ENCODE results near the gene ICA1.
"Not testable (repeated sequence)": the region's sequence is repeated elsewhere in the genome, so short reads cannot be mapped to it uniquely, and the experiment has no call there.

Gene ICA1

GRCh38 chr7:8065356-8065813 lies 196.6 kb downstream of the ICA1 start:
- no peak for DNase-seq (ENCODE audit: low read depth)
- TF ChIP-seq MAX (IDR thresholded peaks at IDR 0.05; ENCODE audit: low read depth, low read length): no peak
- no peak for TF ChIP-seq POLR2A (IDR thresholded peaks at IDR 0.05; ENCODE audit: extremely low read depth, insufficient read length)
- TF ChIP-seq CTCF (IDR thresholded peaks at IDR 0.05; ENCODE audit: low read depth, low read length): no peak
- TF ChIP-seq MYC (IDR thresholded peaks at IDR 0.05; ENCODE audit: low read depth, low read length): no peak
- H3K4me3 ChIP-seq (ENCODE audit: low read depth, low read length): no peak overlapping the region

DNA sequence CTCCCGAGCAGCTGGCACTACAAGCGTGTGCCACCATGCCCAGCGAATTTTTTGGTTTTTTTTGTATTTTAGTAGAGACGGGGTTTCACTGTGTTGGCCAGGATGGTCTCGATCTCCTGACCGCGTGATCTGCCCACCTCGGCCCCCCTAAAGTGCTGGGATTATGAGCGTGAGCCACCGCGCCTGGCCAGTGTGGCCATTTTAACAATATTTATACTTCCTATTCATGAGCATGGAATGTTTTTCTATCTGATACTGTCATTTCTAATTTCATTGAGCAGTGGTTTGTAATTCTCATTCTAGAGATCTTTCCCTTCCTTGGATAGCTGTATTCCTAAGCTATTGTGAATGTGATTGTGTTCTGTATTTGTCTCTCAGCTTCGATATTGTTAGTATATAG lies 197.1 kb downstream of the ICA1 start:
- TF ChIP-seq CTCF (IDR thresholded peaks at IDR 0.05; ENCODE audit: low read depth, low read length): no peak
- TF ChIP-seq MYC (IDR thresholded peaks at IDR 0.05; ENCODE audit: low read depth, low read length): no peak
- no peak overlapping the region for H3K4me3 ChIP-seq (ENCODE audit: low read depth, low read length)
- DNase-seq (ENCODE audit: low read depth): no peak

DNA sequence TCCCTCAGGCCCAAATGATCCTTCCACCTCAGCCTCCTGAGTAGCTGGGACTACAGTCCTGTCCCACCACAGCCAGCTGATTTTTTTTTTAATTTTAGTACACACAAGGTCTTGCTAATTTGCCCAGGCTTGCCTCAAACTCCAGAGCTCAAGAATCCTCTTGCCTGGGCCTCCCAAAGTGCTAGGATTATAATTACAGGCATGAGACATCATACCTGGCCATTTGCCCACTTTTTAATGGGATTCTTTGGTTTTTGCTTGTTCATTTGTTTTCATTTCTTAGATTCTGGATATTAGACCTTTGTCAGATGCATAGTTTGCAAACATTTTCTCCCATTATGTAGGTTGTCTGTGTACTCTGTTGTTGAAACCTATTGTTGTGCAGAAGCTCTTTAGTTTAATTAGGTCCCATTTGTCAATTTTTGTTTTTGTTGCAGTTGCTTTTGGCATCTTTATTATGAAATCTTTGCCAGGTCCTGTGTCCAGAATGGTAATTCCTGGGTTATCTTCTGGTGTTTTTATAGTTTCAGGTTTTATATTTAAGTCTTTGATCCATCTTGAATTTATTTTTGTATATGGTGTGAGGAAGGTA lies 198.2 kb downstream of the ICA1 start:
- no peak for DNase-seq (ENCODE audit: low read depth)
- H3K4me3 ChIP-seq (ENCODE audit: low read depth, low read length): no peak overlapping the region
- TF ChIP-seq CTCF (IDR thresholded peaks at IDR 0.05; ENCODE audit: low read depth, low read length): no peak
- no peak for TF ChIP-seq POLR2A (IDR thresholded peaks at IDR 0.05; ENCODE audit: extremely low read depth, insufficient read length)
- no peak for TF ChIP-seq MYC (IDR thresholded peaks at IDR 0.05; ENCODE audit: low read depth, low read length)
- no peak for TF ChIP-seq MAX (IDR thresholded peaks at IDR 0.05; ENCODE audit: low read depth, low read length)

- H3K4me3 ChIP-seq (ENCODE audit: low read depth, low read length); DNase-seq (ENCODE audit: low read depth): not testable (repeated sequence)
Measured at GRCh38 chr7:8063300-8063699, 198.7 kb downstream of the ICA1 start.

All from NB4 (cell line).